T-helper 2 cell treated with Interferon-gamma antibody and Interleukin-4, amounts not matched to agents 100 ng/mL and 5 ng/mL, for 36 hours (primary cell): Measurements from ENCODE around the gene HACD2. TPM values are rescaled to one million over a fixed set of nuclear protein-coding genes. Genes with fewer than 3 reads are reported as not detected.
"Not testable (repeated sequence)": the region's sequence is repeated elsewhere in the genome, so short reads cannot be mapped to it uniquely, and the experiment has no call there.

Source experiments
- intact Hi-C: fragments of 100-400 bp; cut with micrococcal nuclease; formaldehyde crosslinking; loops from one replicate; pipeline ENCODE4 v1.15.1; 2023
- total RNA-seq: library from RNA; stranded (reverse); gene quantifications from 2 replicates; pipeline ENCODE4 v1.2.3, GENCODE V29; 2022

HACD2 gene
- total RNA-seq, 1 donor from 2014 or later, result 24.9 TPM

GRCh38 chr3:123611674-123612073, 26.8 kb upstream of the HACD2 start:
- intact Hi-C loops, result not testable (repeated sequence)

- intact Hi-C loops, result no loop called here
These were observed 26.2 kb upstream of the HACD2 start for GRCh38 chr3:123611082-123611481.

DNA sequence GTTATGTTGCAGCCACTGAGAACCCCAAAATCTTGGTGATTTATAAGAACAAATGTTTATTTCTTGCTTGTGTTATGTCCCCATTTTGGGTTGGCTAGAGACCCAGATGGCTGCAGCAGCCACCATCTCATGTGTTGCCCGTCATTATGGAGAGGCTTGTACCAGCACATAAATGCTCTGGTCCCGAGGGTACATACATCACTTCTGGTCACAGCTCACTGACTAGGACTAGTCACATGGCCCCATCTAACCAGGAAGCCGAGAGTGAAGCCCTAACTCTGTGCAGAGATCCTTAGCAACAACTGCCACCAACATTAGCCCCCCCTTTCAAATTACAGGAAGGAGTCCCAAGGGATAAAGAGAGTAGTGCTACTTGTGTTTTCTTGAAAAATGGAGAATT, 25.5 kb upstream of the HACD2 start:
- intact Hi-C loops, result loop anchor here (1.0 kb wide), 1 partner anchor 24 kb away; no protein-coding TSS in a partner anchor

GRCh38 chr3:123609063-123609462, 24.2 kb upstream of the HACD2 start:
- intact Hi-C loops, result no loop called here

- intact Hi-C loops, result no loop called here
These were observed 23.5 kb upstream of the HACD2 start for GRCh38 chr3:123608263-123608937.

- intact Hi-C loops, result no loop called here
These were observed 21.7 kb upstream of the HACD2 start for GRCh38 chr3:123606527-123606926.

GRCh38 chr3:123605789-123606234, 21.0 kb upstream of the HACD2 start:
- intact Hi-C loops, result no loop called here

DNA sequence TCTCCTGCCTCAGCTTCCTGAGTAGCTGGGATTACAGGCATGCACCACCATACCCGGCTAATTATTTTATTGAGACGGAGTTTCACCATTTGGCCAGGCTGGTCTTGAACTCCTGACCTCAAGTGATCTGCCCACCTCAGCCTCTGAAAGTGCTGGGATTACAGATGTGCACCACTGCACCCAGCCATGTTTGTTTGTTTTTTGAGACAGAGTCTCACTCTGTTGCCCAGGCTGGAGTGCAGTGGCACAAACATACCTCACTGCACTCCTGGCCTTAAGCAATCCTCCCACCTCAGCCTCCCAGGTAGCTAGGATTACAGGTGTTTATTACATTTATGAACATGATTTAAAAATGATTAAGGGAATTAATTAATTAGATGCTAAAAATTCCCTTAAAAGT, 18.3 kb upstream of the HACD2 start:
- intact Hi-C loops, result not testable (repeated sequence)

- intact Hi-C loops, result no loop called here
These were observed 17.5 kb upstream of the HACD2 start for GRCh38 chr3:123602325-123602724.

GRCh38 chr3:123600863-123601262, 16.0 kb upstream of the HACD2 start:
- intact Hi-C loops, result not testable (repeated sequence)

GRCh38 chr3:123597561-123597960, 12.7 kb upstream of the HACD2 start:
- intact Hi-C loops, result no loop called here

DNA sequence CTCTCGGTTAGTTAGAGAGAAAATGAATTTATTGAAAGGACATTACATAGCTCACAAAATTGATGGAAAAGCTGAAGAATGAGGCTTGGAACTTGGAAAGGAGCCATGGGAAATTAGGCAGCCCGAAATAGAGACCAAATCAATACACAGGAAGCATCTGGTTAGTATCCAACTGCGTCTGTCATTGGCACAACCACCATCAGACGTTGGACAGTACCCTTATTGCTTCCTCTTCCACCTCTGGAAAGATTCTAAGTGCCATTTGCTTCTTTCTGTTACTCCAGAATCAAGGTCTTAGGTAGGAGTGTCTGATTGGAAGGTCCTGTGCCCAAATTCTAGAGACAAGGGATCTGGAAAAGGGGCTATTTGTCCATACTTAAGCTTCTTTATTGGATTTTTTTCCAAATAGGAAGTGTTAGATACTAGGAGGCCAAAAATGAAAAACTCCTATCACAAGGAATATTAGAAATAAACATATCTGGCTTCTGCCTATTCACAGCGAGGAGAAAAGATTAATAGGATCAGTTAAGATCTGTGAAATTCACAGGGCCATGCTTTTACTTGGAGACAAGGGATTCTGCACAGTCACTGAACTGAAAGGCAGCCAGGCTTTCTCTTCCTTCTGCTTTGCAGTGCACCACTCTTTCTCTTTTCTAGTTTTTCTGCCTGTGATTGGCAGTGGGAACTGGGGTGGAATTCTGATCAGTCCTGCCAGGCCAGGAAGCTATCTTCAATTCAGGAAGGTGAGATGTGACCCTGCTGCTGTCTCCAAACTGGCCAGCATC, 10.7 kb upstream of the HACD2 start:
- intact Hi-C loops, result no loop called here

DNA sequence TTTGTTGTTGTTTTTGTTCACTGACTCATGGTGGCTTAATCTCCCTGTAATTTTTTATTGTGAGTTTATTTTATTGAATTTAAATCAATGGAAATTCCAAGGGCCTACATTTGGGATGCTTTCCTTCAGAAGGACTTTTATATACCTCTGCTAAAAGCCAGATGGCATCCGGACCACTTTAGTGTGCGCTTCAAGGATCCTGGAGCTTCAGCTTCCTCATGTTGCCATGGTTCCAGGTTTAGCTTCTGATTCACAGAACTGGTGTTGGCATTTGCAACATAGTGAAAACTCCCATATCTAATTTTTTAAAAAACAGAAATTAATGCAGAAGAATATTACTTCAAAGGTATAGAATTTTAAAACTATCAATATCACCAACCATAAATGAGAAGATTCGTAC, 8.5 kb upstream of the HACD2 start:
- intact Hi-C loops, result no loop called here

GRCh38 chr3:123590685-123591450, 6.0 kb upstream of the HACD2 start:
- intact Hi-C loops, result no loop called here

DNA sequence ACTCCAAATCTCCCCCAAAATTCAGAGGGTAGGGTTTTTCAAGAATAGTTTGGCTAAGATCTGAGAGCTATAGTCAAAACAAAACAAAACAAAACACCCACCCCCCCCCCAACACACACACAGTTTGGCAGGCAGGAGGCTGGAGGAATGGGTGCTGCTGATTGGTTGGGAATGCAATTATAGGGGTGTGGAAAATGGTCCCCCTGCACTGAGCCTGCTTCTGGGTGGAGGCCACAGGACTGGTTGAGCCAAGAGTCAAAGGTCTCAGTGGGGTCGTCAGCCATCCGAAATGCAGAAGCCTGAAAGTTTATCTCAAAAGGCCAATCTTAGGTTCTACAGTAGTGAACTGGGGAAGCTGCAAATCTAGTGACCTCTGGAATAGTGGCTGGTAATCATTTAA, 2.5 kb upstream of the HACD2 start:
- intact Hi-C loops, result loop anchor here (5.0 kb wide), 2 partner anchors 1145 to 1790 kb away; partner anchors contain the start of genes UMPS and ZNF148

DNA sequence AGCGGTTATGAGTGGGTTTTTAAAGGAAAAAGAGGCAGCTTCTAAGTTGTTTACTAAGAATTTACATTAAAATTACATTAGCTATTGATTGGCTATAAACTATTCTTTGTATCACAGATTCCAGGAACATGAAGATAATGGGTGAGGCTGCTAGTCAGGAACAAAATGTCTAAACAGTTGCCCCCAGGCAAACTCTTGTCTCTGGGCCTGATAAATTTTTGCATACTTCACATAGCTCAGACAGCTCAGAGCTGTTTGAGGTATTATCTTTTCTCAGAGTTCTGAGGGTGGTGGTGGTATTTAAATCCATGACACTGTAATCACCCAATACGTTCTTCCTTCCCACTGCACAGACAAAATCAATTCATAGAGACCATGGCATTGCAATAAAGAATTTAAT, 2.1 kb upstream of the HACD2 start:
- intact Hi-C loops, result loop anchor here (1.0 to 5.0 kb wide), 3 partner anchors 23 to 1790 kb away; partner anchors contain the start of genes UMPS and ZNF148

DNA sequence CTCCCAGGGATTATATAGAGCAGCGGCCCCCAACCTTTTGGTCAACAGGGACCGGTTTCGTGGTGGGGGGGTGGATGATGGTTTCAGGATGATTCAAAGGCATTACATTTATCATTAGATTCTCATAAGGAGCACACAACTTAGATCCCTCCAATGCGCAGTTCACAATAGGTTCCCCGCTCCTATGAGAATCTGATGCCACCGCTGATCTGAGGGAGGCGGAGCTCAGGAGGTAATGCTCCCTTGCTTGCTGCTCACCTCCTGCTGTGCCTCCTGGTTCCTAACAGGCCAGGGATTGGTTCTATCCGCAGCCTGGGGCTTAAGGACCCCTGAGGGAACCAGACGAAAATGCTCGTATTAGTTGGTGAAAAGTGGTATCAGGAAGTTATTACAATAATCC, 1.3 kb upstream of the HACD2 start:
- intact Hi-C loops, result loop anchor here (1.0 to 5.0 kb wide), 3 partner anchors 24 to 1791 kb away; partner anchors contain the start of genes UMPS and ZNF148

DNA sequence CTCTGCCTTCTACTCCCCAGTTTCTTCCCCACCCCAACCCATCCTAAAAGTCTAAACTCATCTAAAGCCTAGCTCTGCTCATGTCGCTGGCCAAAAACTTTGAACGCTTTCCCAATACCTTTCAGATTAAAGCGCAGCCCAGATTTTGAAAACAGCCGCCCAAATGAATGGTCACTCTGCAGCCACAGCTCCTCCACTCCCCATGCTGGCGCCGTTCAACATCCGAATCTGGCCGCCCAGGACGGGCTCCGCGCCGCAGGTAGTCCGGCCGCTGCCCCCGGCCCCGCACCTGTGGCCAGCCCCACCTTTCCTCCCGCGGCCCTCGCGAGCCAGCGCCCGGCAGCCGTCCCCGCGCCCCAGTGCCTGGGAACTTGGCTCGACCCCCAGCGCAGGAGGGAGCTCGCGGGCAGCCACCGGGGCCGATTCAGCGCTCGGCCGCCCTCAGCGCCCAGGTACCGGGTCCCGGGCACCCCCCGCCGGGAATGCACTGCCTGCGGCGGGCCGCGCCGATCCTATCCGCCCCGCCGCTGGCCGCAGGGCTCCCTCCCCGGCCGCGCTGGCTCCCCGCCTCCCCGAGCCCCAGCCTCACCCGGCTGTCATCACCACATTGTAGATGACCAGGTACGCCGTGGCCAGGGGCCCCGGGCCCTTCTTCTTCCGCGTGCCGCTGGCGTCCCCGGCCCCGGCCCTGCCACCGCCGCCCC, 417 bp downstream of the HACD2 start:
- intact Hi-C loops, result loop anchor here (2.0 kb wide), 3 partner anchors 792 to 1750 kb away; partner anchors contain the start of genes EAF2, HSPBAP1, IQCB1 and PARP14

DNA sequence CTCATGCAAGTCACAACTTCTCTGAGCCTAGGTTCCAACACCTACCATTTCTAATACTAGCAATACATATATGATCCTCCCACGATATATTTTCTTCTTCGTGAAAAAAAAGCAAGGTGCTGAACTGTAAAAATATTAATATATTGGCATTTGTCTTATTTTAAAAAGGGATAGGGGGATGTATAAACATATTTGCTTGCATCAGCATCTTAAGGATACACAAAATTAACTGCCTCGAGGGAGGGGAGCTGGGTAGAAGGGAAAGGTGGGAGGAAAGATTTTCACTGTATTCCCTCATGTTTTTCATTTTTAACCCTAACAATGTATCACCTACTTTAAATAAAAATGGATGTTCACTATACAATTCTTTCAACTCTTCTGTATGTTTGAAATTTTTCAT, 1.3 kb downstream of the HACD2 start:
- intact Hi-C loops, result no loop called here

DNA sequence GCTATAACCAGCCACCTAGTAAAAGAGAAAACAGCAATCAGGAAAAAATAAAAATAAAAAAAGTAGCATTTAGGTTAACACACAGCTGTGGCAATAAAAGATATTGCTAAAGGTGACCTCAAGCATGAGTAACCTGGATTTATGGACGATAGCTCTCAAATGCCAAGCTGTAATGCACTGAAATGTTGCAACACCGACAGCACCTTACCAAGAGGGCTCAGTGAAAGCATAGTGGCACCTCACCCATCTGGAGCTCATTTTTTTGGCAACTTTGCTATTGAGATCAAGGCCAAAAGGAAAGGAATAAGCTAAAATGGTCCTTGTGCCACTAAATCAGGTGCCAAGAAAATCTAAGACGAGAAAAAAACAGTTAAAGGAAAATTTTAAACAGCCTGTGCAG, 2.5 kb downstream of the HACD2 start:
- intact Hi-C loops, result no loop called here

- intact Hi-C loops, result no loop called here
These were observed 8.7 kb downstream of the HACD2 start for GRCh38 chr3:123576122-123576521.
